SK-N-SH treated with all-trans-retinoic acid at 6 μM for 48 hours (cell line): ENCODE measurements around the gene TNFRSF8.

ENCODE experiments used
- ATAC-seq: fragments of 200-7000 bp; cut with Tn5 transposase; 3 replicates; pipeline ENCODE4 v1.9.1; 2020; ENCODE audit warnings: mild to moderate bottlenecking, moderate library complexity
- ARNTL ChIP-seq: fragments of 450-650 bp; formaldehyde crosslinking; IDR thresholded peaks from 2 replicates; pipeline ENCODE4 v1.5.0; 2020; ENCODE audit warnings: low read depth, mild to moderate bottlenecking, moderate library complexity, borderline replicate concordance
- CREB5 ChIP-seq: fragments of 250-450 bp; sonication (Bioruptor Pico); IDR thresholded peaks from 2 replicates; pipeline ENCODE4 v1.5.1; 2020; ENCODE audit warnings: low read depth, mild to moderate bottlenecking, moderate library complexity
- CSRNP3 ChIP-seq: fragments of 250-450 bp; sonication (Bioruptor Pico); IDR thresholded peaks from 2 replicates; pipeline ENCODE4 v1.5.1; 2021; ENCODE audit warnings: mild to moderate bottlenecking, moderate library complexity
- ISL1 ChIP-seq: fragments of 250-450 bp; sonication (Bioruptor Pico); IDR thresholded peaks from 2 replicates; pipeline ENCODE4 v2.1.2; 2022; ENCODE audit warnings: mild to moderate bottlenecking, moderate library complexity
- PATZ1 ChIP-seq: fragments of 250-450 bp; sonication (Bioruptor Pico); IDR thresholded peaks from 2 replicates; pipeline ENCODE4 v1.8.0; 2020; ENCODE audit warnings: mild to moderate bottlenecking, moderate library complexity, borderline replicate concordance
- PPARA ChIP-seq: fragments of 250-450 bp; sonication (Bioruptor Pico); IDR thresholded peaks from 2 replicates; pipeline ENCODE4 v1.5.0; 2020; ENCODE audit warnings: mild to moderate bottlenecking, borderline replicate concordance
- ZFP3 ChIP-seq: fragments of 250-450 bp; sonication (Bioruptor Pico); IDR thresholded peaks from 2 replicates; pipeline ENCODE4 v1.5.0; 2020; ENCODE audit warnings: mild to moderate bottlenecking, moderate library complexity
- ZNF8 ChIP-seq: fragments of 450-650 bp; formaldehyde crosslinking; IDR thresholded peaks from 2 replicates; pipeline ENCODE4 v1.5.0; 2020; ENCODE audit warnings: mild to moderate bottlenecking, moderate library complexity

TNFRSF8 gene

GRCh38 chr1:12189328-12189682, 126.2 kb downstream of the TNFRSF8 start:
- ATAC-seq: no peak
- TF ChIP-seq ZFP3 (CRISPR knock-in tag) (no peak), CREB5 (no peak), CSRNP3 (CRISPR knock-in tag) (no peak), ISL1 (CRISPR knock-in tag) (no peak), ZNF8 (CRISPR knock-in tag) (no peak), PPARA (CRISPR knock-in tag) (no peak), PATZ1 (CRISPR knock-in tag) (no peak)

GRCh38 chr1:12191242-12192032, 128.3 kb downstream of the TNFRSF8 start:
- ATAC-seq: no peak

More at GRCh38 chr1:12191242-12192032, 128.3 kb downstream of the TNFRSF8 start:
- no peak for TF ChIP-seq ARNTL (CRISPR knock-in tag)
- no peak for TF ChIP-seq PPARA (CRISPR knock-in tag)
